GM13977 (cell line): ENCODE data around the gene FAM98B.

Experiments
- DNase-seq: peaks from one replicate; pipeline ENCODE4 v3.0.0; 2012; ENCODE audit warnings: low spot score
- in situ Hi-C: fragments of 300-500 bp; cut with MboI; formaldehyde crosslinking; loops from one replicate; pipeline ENCODE4 v1.12.0; 2022; ENCODE audit warnings: low sequenced_read_pairs, low pct_unique_long_range_greater_than_20kb, mixed read lengths, inconsistent platforms; ENCODE audit not compliant: unreplicated experiment
- TF ChIP-seq, protein P1 (sequence below): IDR thresholded peaks from 2 replicates; pipeline ENCODE4 v1.5.1; 2012; ENCODE audit warnings: mild to moderate bottlenecking, control low read depth; ENCODE audit not compliant: insufficient read depth; ENCODE audit errors: extremely low read depth, missing control alignments

FAM98B gene

DNA sequence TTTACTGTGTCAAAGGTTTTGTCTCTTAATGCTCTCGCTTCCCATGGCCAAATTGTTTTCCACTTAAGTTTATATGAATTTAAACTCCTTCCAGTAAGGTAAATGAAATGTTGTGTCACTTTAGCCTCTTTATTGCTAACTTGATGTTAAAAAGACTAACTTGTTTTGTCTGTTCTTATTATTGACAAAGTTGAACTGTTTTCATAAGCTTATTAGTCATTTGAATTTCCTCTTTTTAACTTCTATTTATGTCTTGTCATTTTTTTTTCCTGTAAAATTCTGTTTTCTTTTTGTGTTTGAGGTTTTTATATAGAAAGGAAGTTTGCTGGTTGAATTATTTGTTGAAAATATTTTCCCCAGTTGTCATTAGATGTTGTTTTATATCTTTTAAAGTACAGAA is 25.8 kb downstream of the FAM98B start:
- DNase-seq: no peak
- TF ChIP-seq, protein P1, sequence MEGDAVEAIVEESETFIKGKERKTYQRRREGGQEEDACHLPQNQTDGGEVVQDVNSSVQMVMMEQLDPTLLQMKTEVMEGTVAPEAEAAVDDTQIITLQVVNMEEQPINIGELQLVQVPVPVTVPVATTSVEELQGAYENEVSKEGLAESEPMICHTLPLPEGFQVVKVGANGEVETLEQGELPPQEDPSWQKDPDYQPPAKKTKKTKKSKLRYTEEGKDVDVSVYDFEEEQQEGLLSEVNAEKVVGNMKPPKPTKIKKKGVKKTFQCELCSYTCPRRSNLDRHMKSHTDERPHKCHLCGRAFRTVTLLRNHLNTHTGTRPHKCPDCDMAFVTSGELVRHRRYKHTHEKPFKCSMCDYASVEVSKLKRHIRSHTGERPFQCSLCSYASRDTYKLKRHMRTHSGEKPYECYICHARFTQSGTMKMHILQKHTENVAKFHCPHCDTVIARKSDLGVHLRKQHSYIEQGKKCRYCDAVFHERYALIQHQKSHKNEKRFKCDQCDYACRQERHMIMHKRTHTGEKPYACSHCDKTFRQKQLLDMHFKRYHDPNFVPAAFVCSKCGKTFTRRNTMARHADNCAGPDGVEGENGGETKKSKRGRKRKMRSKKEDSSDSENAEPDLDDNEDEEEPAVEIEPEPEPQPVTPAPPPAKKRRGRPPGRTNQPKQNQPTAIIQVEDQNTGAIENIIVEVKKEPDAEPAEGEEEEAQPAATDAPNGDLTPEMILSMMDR: no peak
- in situ Hi-C loops: loop anchor here (25.0 kb wide), 1 partner anchor 183 kb away; no protein-coding TSS in a partner anchor

DNA sequence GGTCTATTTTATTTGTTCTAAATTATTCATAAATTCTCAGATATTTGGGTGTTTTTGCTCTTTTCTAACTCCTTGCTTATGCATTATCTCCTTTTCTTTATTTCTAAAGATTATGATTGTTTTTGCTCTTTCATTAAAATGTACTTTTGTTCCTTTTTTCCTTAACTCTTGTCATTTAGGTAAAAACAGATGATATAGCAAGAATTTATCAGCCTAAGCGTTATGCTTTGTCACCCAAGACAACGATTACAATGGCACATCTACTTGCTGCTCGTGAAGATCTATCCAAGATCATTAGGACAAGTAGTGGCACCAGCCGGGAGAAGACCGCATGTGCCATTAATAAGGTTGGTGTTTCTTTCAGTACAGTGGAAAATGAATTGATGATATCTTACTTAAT is 27.2 kb downstream of the FAM98B start:
- TF ChIP-seq, protein P1: no peak
- in situ Hi-C loops: loop anchor here (25.0 kb wide), 1 partner anchor 181 kb away; no protein-coding TSS in a partner anchor
- no peak for DNase-seq

DNA sequence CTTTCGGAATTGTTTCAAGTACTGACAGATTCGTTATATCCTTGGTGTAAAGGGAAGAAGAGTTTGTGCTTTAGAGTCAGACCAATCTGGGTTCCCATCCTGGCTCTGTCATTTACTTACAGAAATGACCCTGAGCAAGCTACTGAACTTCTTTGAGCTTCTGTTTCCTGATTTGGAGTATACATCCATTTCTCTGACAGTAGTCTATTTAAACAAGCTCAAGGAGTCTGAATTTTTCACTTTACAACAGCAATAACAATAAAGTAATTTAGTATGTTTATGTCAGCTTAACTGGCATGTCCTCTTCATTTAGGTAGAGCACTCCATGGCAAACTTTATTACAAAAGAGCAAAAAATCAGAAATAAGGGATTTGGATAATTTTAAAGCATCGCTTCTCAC is 27.8 kb downstream of the FAM98B start:
- in situ Hi-C loops: loop anchor here (25.0 kb wide), 1 partner anchor 181 kb away; no protein-coding TSS in a partner anchor
- TF ChIP-seq, protein P1: no peak
- DNase-seq: no peak

DNA sequence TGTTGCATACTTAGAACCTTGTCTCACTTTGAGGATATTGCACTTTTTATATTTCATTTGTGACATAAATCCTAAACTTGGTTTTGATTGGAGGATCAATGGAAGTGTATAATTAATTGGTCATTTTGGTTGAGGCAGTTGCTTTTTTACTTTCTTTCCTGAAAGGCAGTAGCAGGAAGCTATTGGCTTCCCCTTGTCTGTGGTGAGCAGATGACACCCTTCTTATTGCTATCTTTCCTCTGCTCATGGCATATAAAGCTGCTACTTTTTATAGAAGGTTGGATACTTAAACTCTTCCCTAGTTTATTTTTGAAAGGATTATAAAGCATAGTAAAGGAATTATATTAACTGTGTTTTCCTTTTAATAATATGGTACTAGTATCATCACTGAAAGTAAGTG is 28.6 kb downstream of the FAM98B start:
- DNase-seq: no peak
- in situ Hi-C loops: loop anchor here (25.0 kb wide), 1 partner anchor 180 kb away; no protein-coding TSS in a partner anchor
- TF ChIP-seq, protein P1: no peak

GRCh38 chr15:38486936-38487335 is 33.0 kb downstream of the FAM98B start:
- in situ Hi-C loops: loop anchor here (25.0 kb wide), 1 partner anchor 175 kb away; no protein-coding TSS in a partner anchor
- DNase-seq: peak; percentile 29
- TF ChIP-seq, protein P1: no peak

GRCh38 chr15:38487378-38487777 is 33.5 kb downstream of the FAM98B start:
- DNase-seq: no peak
- in situ Hi-C loops: loop anchor here (25.0 kb wide), 1 partner anchor 175 kb away; no protein-coding TSS in a partner anchor
- TF ChIP-seq, protein P1: no peak
